HG02763 (cell line): Measurements from ENCODE around the gene PLEKHA4.
"Not testable (repeated sequence)": the region's sequence is repeated elsewhere in the genome, so short reads cannot be mapped to it uniquely, and the experiment has no call there.

Experiments used
- ATAC-seq: cut with Tn5 transposase; IDR thresholded peaks from one replicate; pipeline ENCODE4 v1.9.1; 2021; ENCODE audit warnings: mild to moderate bottlenecking, moderate library complexity; ENCODE audit not compliant: unreplicated experiment

Gene PLEKHA4

GRCh38 chr19:48804496-48804895 is 63.9 kb downstream of the PLEKHA4 start:
- ATAC-seq, result no peak

DNA sequence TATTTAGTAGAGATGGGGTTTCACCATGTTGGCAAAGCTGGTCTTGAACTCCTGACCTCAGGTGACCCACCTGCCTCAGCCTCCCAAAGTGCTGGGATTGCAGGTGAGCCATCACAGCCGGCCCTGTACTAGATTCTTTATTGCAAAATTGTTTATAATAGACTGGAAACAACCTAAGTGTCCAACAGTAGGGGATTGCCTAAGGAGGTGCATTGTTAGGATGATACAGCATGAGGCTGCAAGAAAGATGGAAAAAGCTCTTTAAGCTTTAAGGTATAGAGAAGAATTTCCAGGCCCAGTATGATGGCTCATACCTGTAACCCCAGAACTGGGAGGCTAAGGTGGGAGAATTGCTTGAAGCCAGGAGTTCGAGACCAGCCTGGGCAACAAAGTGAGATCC is 65.8 kb downstream of the PLEKHA4 start:
- ATAC-seq, result no peak

GRCh38 chr19:48799358-48800300 is 68.8 kb downstream of the PLEKHA4 start:
- no peak for ATAC-seq

DNA sequence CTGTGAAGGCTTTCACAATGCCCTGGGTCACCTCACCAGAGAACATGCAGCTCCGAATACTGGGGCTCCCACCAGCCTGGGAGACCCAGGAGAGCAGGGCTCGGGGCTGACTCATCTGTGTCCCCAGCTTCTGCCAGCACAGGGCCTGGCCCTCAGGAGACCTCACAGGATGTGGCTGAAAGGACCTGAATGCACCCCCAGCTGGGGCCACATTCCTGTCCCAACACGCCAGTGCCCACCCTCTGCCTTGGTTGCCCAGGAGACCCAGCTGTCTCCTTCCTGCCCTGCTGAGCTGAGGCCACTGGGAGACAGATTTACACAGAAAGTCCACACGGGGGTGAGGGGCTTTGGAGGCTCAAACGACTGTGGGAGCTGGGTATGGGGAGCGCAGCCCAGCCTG is 69.5 kb downstream of the PLEKHA4 start:
- ATAC-seq, result no peak

GRCh38 chr19:48797103-48797502 is 71.3 kb downstream of the PLEKHA4 start:
- ATAC-seq, result no peak

GRCh38 chr19:48796298-48797083 is 71.9 kb downstream of the PLEKHA4 start:
- no peak for ATAC-seq

DNA sequence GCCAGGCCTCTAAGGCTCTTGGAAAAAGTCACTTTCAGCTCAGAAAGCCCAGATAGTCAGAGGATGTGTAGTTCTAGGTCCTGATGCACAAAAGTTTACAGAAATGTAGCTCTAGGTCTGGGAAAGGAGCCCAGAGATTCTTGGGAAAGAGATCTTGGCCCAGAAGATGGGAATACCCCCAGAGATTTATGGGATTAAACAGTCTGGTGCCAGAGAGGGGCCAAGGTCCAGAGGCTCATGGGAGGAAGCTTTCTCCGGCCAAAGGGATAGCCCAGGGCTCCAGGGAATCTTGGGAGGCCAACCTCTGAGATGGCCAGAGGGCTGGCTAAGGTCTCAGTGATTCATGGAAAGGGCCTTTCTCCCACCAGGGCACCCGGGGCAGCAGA is 72.7 kb downstream of the PLEKHA4 start:
- ATAC-seq, result no peak

- peak; percentile 85 for ATAC-seq
These were observed 73.2 kb downstream of the PLEKHA4 start for GRCh38 chr19:48795055-48795684.

DNA sequence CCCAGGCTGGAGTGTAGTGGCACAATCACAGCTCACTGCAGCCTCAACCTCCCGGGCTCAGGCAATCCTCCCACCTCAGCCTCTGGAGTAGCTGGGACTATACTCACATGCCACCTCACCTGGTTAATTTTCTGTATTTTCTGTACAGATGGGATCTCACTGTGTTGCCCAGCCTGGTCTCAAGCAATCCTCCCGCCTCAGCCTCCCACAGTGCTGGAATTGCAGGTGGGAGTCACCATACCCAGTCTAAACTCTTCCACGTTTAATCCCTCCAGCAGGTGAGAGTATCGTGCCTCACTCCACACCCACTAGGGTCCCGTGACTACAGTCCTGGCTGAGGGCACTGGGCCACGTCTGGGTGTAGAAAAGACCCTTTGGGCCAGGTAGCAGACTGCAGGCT is 74.1 kb downstream of the PLEKHA4 start:
- no peak for ATAC-seq

DNA sequence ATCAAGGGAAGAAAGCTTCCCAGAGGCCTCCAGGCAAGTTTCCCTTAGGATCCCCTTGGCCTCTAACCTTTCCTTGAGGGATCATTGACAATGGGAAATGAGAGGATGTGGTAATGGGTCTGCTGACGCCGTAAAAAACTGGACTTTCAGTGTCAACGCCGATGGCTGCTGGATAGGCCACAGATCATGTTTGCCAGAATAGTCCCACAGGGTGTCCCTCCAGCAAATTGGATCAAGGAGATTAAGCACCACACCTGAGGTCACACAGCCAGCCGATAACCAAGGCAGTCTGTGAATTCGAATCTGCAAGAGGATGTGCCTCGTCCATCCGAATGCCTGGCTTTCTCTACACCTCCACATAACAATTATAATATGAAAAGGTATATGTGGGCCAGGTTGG is 75.1 kb downstream of the PLEKHA4 start:
- ATAC-seq, result no peak

GRCh38 chr19:48787331-48787730 is 81.1 kb downstream of the PLEKHA4 start:
- not testable (repeated sequence) for ATAC-seq
